Measurements from ENCODE around the gene SULT2A1.

DNA sequence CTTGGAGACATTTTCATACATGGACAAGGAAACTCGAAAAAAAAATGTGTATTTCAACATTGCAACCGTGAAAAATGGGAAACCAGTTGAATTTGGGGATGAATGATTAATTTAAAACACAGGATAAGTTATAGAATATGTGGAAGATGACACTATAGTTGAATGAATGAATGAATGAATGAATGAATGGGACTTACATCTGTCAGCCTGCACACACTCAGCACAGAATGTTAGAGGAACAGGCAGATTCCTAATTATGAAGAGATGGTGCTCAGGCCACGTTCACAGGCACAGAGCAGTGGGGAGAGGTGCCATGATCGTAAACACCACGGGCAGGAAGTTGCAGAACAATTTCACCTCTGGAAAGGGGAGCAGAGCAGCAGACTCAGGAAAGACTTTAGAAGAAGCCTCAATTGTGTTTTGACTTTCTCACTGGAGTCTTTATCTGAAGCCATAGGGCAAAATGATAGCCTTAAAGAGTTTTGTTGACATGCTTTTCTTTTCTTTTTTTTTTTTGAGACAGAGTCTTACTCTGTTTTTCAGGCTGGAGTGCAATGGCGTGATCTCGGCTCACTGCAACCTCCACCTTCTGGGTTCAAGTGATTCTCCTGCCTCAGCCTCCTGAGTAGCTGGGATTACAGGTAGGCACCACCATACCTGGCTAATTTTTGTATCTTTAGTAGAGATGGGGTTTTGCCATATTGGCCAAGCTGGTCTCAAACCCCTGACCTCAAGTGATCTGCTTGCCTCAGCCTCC is 4.9 kb upstream of the SULT2A1 start:
- TF ChIP-seq, protein P1, sequence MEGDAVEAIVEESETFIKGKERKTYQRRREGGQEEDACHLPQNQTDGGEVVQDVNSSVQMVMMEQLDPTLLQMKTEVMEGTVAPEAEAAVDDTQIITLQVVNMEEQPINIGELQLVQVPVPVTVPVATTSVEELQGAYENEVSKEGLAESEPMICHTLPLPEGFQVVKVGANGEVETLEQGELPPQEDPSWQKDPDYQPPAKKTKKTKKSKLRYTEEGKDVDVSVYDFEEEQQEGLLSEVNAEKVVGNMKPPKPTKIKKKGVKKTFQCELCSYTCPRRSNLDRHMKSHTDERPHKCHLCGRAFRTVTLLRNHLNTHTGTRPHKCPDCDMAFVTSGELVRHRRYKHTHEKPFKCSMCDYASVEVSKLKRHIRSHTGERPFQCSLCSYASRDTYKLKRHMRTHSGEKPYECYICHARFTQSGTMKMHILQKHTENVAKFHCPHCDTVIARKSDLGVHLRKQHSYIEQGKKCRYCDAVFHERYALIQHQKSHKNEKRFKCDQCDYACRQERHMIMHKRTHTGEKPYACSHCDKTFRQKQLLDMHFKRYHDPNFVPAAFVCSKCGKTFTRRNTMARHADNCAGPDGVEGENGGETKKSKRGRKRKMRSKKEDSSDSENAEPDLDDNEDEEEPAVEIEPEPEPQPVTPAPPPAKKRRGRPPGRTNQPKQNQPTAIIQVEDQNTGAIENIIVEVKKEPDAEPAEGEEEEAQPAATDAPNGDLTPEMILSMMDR (IDR thresholded peaks at IDR 0.05), result no peak
- no peak for TF ChIP-seq POLR2A (IDR thresholded peaks at IDR 0.05)

Measured in right lobe of liver (tissue), 4 donors.